Measurements from ENCODE around the gene PRDM2. TPM values are rescaled to one million over a fixed set of nuclear protein-coding genes. Genes with fewer than 3 reads are reported as not detected.

The PRDM2 gene
- polyA plus RNA-seq, 1 donor, result 36.3 TPM

DNA sequence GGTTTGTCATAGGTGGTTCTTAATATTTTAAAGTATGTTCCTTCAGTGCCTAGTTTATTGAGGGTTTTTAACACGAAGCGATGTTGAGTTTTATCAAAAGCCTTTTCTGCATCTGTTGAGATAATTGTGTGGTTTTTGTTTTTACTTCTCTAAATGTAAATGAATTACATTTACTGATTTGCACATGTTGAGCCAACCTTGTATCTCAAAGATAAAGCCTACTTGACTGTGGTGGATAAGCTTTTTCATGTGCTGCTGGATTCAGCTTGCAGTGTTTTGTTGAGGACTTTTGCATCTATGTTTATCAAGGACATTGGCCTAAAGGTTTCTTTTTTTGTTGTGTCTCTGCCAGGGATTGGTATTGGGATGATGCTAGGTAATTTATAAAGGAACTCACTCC is 142.5 kb downstream of the PRDM2 start:
- DNase-seq (ENCODE audit: low read depth), result no peak

- no peak for DNase-seq (ENCODE audit: low read depth)
Observed at GRCh38 chr1:13851726-13852125, 151.7 kb downstream of the PRDM2 start.

DNA sequence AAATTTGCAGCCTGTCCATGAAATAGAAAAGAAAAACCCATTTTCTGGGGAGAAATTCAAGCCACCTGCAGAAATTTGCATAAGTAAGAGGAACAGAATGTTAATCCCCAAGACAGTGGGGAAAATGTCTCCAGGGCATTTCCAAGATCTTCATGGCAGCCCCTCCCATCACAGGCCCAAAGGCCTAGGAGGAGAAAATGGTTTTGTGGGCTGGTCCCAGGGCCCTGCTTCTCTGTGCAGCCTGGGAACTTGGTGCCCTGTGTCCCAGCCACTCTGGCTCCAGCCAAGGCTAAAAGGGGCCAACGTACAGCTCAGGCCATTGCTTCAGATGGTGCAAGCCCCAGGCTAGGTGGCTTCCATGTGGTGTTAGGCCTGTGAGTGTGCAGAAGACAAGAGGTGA is 155.6 kb downstream of the PRDM2 start:
- no peak for DNase-seq (ENCODE audit: low read depth)

DNA sequence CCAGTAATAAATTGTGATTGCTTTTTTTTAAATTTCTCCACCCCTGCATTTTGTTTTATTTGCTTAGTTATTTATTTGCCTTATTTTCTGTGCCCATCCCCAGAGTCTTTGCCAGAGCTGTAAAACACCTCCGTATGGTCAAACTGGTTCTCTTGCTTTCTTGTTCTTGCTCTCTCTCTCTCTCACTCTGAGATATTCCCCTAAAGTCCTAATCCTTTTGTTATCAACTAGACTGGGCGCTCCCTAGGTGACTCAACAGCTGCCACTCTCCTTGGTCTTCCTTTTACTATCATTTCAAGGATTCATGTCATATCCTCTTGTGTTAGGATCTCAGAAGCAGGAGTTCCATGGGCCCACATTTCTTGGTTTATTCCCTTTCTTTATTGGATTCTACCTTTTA is 160.0 kb downstream of the PRDM2 start:
- DNase-seq (ENCODE audit: low read depth), result no peak

- DNase-seq (ENCODE audit: low read depth), result no peak
Observed at GRCh38 chr1:13864760-13865159, 164.8 kb downstream of the PRDM2 start.

GRCh38 chr1:13865851-13866250 is 165.9 kb downstream of the PRDM2 start:
- DNase-seq (ENCODE audit: low read depth), result no peak

- DNase-seq (ENCODE audit: low read depth), result no peak
Observed at GRCh38 chr1:13867603-13868002, 167.6 kb downstream of the PRDM2 start.

GRCh38 chr1:13869172-13869797 is 169.3 kb downstream of the PRDM2 start:
- DNase-seq (ENCODE audit: low read depth), result no peak

GRCh38 chr1:13871413-13871812 is 171.4 kb downstream of the PRDM2 start:
- no peak for DNase-seq (ENCODE audit: low read depth)

- no peak for DNase-seq (ENCODE audit: low read depth)
Observed at GRCh38 chr1:13871886-13872285, 171.9 kb downstream of the PRDM2 start.

DNA sequence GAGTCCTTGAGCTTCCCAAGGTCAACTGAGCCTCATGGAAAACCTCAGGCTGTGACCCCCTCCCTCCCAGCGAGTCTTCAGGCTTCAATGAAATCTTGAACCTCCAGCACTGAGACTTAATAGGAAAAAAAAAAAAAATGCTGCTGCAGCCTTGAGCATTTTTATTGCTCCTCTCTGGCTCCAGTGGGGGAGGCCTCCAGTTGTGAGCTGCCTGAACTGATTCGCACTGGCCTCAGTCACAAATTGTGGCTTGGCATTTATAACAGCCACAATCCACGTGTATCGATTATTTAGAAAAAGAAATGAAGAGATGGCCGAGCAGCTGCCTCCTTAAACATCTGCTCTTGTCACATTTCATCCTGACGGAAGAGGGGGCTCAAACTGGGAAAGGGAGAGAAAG is 173.0 kb downstream of the PRDM2 start:
- no peak for DNase-seq (ENCODE audit: low read depth)

Other genes starting within 250 kb of the PRDM2 start
- gene LRRC38, start 186.2 kb upstream of the PRDM2 start, polyA plus RNA-seq (ENCODE audit: insufficient read length), result 42.3 TPM
- 39.3 TPM for gene PDPN, start 116.4 kb upstream of the PRDM2 start, polyA plus RNA-seq (ENCODE audit: insufficient read length)

Data from forelimb muscle (tissue), 1 donor.